ENCODE data around the gene METTL1.
"Not testable (repeated sequence)": the region's sequence is repeated elsewhere in the genome, so short reads cannot be mapped to it uniquely, and the experiment has no call there.

METTL1 gene

DNA sequence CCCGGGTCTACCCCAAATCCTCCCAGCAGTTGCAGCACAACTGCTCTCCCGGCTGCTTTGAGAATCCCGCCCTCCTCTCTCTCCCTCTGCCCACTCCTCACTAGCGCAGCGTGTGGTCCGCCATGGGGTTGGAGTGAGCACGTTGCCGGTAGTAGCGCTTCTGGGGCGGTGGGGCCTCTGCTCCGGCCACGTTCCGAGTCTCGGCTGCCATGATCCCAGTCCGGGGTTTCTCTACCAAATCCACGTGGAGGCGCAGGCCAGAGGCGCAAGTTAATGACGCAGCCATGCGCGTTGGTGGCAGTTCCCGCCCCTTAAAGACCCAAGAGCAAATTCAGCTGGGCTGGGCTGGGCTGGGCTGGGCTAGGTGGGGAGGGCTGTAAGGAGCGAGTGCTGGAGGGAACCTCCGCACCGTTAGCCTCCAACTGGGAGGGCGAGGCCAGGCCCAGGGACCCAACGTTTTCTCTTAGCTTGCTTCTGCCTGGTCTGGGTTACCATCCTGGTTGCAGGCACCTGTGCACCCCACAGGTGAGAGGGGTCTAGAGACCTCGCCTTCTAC, at the start of gene METTL1:
METTL1 (minus strand) TSS at position 233 of the 556 bp plus-strand sequence; CDS start at position 211, 22 bp downstream.
- H3K27ac ChIP-seq, result peak within 1 kb of the TSS; percentile 97
- no peaks in the 10 kb centered on the region for H3K9me3 ChIP-seq (ENCODE audit: severe bottlenecking)
- TF ChIP-seq, protein P1, sequence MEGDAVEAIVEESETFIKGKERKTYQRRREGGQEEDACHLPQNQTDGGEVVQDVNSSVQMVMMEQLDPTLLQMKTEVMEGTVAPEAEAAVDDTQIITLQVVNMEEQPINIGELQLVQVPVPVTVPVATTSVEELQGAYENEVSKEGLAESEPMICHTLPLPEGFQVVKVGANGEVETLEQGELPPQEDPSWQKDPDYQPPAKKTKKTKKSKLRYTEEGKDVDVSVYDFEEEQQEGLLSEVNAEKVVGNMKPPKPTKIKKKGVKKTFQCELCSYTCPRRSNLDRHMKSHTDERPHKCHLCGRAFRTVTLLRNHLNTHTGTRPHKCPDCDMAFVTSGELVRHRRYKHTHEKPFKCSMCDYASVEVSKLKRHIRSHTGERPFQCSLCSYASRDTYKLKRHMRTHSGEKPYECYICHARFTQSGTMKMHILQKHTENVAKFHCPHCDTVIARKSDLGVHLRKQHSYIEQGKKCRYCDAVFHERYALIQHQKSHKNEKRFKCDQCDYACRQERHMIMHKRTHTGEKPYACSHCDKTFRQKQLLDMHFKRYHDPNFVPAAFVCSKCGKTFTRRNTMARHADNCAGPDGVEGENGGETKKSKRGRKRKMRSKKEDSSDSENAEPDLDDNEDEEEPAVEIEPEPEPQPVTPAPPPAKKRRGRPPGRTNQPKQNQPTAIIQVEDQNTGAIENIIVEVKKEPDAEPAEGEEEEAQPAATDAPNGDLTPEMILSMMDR (IDR thresholded peaks at IDR 0.05; ENCODE audit: low read depth, low read length), result no peak
- peak; percentile 97 for DNase-seq
- no peaks in the 10 kb centered on the region for H3K27me3 ChIP-seq (ENCODE audit: insufficient read depth, low read depth, severe bottlenecking)
- peaks cover 38% of the 10 kb centered on the region for H3K36me3 ChIP-seq
- peak within 1 kb of the TSS; percentile 93 for H3K4me3 ChIP-seq (ENCODE audit: low read depth, low read length)

DNA sequence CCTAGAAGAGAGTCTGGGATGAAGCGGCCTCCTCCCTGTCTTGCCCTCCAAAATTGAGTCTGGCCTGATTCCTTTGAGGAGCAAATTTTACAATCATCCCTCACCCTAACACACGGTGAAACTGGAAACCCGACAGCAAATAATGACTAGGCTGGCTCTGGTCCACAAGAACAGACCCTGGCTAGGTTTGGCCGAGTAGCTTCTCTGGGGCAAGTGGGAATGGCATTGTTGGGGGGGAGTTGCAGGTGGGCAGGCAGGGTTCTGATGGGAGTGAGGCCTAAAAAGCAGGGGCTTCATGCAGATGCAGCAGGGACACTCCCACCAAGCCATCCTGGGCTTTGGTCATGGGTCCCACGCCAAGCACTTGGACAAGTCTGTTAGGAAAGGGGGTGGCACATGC, 49.1 kb upstream of the METTL1 start:
- H3K4me3 ChIP-seq (ENCODE audit: low read depth, low read length); DNase-seq; H3K27me3 ChIP-seq (ENCODE audit: insufficient read depth, low read depth, severe bottlenecking); H3K27ac ChIP-seq; H3K9me3 ChIP-seq (ENCODE audit: severe bottlenecking): not testable (repeated sequence)
- H3K36me3 ChIP-seq, result peaks cover 39% of the 10 kb centered on the region

DNA sequence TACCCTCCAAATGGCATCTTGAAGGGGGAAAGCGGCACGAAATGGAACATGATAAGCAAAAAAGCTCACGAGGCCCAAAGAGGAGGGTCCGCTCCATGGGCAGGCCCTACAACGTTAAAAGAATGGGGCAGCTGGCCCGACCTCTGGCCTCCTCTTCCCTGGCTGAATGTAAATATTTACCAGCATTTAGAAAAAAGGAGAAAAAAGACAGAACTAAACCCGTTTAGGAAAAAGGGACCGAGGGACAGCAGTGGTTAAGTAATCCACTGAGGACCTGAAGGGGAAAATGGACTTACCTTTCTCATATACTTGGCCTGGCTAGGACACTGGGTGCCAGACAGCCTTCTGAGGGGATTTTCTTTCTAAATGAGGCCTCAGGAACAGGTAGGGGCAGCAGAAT, 48.2 kb upstream of the METTL1 start:
- not testable (repeated sequence) for H3K9me3 ChIP-seq (ENCODE audit: severe bottlenecking); DNase-seq; H3K4me3 ChIP-seq (ENCODE audit: low read depth, low read length); H3K27me3 ChIP-seq (ENCODE audit: insufficient read depth, low read depth, severe bottlenecking); H3K27ac ChIP-seq
- peaks cover 30% of the 10 kb centered on the region for H3K36me3 ChIP-seq

DNA sequence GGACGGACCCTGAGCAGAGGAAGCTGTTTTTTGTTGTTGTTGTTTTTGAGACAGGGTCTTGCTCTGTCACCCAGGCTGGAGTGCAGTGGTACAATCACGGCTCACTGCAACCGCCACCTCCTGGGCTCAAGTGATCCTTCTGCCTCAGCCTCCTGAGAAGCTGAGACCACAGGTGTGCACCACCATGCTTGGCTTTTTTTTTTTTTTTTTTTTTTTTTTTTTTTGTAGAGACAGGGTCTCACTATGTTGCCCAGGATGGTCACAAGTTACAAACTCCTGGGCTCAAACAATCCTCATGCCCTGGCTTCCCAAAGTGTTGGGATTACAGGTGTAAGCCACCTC, 46.1 kb upstream of the METTL1 start:
- H3K36me3 ChIP-seq; DNase-seq; H3K4me3 ChIP-seq (ENCODE audit: low read depth, low read length); H3K27me3 ChIP-seq (ENCODE audit: insufficient read depth, low read depth, severe bottlenecking); H3K27ac ChIP-seq; H3K9me3 ChIP-seq (ENCODE audit: severe bottlenecking): not testable (repeated sequence)

DNA sequence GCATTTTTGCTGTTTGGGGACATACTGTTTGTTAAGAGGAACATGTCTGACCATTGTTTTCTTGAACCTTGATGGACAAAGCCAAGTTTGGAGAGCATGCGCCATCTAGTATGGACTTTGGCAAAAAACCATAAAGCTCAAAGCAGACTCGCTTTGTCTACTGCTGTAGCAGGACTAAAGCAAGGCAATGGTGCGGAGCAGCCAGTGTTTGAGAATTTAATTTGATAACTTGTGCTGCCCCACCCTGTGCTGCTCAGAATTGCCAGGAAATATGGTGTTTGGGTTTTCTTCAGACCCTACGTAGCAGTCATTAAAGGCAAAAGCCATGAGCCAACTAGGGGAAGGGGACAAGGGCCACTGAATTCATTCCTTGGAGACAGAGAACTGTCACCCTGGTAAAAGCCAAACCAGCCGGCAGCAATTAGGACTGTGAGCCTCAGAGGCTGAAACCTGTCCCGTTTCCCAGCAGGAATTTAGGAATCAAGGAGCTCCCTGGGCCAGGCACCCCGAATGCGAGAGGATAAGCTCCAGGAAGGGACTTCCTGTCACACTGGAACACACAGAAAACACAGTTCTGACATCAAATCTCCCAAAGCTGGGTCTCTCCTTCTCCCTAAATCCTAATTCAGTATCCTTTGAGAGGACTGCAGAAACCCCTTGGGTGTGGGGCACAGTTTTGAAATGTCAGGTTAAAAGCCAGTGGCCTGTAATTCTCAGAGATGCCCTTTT, 45.5 kb upstream of the METTL1 start:
- peak overlapping the region; percentile 10; the same call in 1 of the 2 replicates for H3K27ac ChIP-seq
- H3K36me3 ChIP-seq, result peaks cover 3% of the 10 kb centered on the region
- no peaks in the 10 kb centered on the region for H3K9me3 ChIP-seq (ENCODE audit: severe bottlenecking)
- H3K27me3 ChIP-seq (ENCODE audit: insufficient read depth, low read depth, severe bottlenecking), result no peaks in the 10 kb centered on the region
- H3K4me3 ChIP-seq (ENCODE audit: low read depth, low read length), result no peak overlapping the region
- no peak for DNase-seq
- TF ChIP-seq, protein P1 (IDR thresholded peaks at IDR 0.05; ENCODE audit: low read depth, low read length), result no peak

DNA sequence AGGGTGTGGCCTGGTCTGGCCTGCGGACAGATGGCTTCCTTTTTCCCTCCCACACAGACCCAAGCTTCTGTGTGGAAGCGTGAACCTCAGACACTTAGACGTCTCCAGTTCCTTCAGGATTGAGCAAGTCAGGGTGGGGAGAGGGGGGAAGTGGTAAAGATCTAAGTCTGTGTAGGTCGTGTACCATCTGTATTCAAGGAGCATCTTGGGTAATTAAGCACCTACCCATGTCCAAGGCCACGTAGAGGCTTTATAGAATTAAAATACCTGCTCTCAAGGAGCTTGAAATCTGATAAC, 44.9 kb upstream of the METTL1 start:
- peak; percentile 62 for DNase-seq
- Histone ChIP-seq H3K4me3 (ENCODE audit: low read depth, low read length) (no peak overlapping the region), H3K27ac (peak overlapping the region; percentile 6; the same call in 1 of the 2 replicates), H3K9me3 (ENCODE audit: severe bottlenecking) (no peaks in the 10 kb centered on the region), H3K27me3 (ENCODE audit: insufficient read depth, low read depth, severe bottlenecking) (no peaks in the 10 kb centered on the region), H3K36me3 (peaks cover 2% of the 10 kb centered on the region; the same call in 1 of the 2 replicates)
- TF ChIP-seq, protein P1 (IDR thresholded peaks at IDR 0.05; ENCODE audit: low read depth, low read length), result no peak

DNA sequence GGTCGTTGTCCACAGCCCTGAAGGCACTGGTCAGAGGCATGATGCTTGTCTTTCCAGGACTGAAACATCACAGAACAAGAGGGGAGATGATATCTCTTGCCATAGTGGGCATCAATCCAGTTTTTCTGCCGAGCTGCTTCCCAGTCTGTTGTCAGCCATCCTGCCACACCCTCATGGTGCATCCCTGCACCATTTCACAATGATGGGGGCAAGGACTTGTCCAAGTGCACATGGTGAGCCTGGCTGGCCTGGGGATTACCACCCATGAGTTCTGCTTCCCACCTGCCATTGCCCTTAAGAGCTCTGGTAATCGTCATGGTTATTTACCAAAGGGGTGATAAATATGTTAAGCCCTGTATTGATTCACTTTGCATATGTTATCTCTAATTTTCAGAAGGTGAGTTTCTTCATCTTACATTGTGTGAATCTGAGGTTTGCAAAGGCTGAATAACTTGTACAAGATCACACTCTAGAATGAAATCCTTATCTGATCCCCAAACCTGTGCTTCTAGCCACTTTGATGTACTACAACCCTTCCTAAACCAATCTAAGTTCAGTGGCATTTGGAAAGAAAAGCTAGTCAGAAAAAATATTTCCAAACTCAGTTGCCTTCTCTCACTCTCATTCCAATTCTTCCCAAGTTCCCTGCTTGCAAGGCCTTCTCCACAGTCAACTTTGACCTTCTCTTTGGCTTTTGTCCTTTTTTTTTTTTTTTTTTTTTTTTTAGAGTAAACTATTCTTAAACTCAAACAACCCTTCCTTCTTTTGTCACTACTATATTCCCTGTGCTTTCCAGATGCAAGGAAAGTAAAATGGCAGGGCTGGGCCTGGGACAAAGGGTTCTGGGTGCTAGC, 44.3 kb upstream of the METTL1 start:
- Histone ChIP-seq H3K27me3 (ENCODE audit: insufficient read depth, low read depth, severe bottlenecking) (no peaks in the 10 kb centered on the region), H3K36me3 (peaks cover 2% of the 10 kb centered on the region; the same call in 1 of the 2 replicates), H3K4me3 (ENCODE audit: low read depth, low read length) (no peak overlapping the region), H3K9me3 (ENCODE audit: severe bottlenecking) (no peaks in the 10 kb centered on the region), H3K27ac (no peak overlapping the region; the same call in 1 of the 2 replicates)
- no peak for DNase-seq
- TF ChIP-seq, protein P1 (IDR thresholded peaks at IDR 0.05; ENCODE audit: low read depth, low read length), result no peak
